GM04504 (cell line): ENCODE results near the gene CBFB.

ENCODE experiments used
- DNase-seq: peaks from one replicate; pipeline ENCODE4 v3.0.0-alpha.2; 2012; ENCODE audit warnings: low read depth

Gene CBFB

DNA sequence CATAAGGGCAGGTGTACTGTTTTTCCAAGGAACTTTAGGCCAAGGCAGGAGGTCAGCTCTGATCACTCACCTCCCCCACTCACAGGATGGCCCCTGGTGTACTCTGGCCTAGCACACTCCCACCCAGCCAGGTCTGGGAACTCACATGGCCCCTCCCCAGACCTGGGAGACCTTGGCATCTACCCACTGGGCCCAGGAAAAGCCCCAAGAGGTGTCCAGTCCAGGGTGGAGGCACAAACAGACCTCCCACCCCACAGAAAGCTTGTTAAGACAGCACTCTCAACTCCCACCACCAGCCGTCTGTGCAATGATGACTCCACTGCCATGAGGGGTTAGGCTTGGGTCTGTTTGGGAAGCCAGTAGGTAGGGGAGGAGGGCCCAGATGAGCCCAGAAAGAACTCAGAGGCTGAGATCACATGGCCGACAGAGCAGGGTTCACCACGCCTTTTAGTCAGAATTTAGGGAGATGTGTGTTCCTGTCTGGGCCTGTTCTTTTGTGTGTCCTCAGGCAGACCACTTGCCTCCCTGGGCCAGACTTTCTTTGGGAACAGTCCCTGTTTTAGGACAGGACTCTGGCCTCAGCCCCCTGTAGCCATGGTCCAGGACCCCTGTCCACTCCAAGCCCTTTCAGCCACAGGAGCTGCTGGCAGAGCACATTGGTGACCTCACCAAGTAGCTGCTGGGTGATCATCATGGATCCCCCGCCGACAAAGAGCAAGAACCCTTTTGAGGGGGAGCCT lies 12.1 kb upstream of the CBFB start:
- DNase-seq = no peak

DNA sequence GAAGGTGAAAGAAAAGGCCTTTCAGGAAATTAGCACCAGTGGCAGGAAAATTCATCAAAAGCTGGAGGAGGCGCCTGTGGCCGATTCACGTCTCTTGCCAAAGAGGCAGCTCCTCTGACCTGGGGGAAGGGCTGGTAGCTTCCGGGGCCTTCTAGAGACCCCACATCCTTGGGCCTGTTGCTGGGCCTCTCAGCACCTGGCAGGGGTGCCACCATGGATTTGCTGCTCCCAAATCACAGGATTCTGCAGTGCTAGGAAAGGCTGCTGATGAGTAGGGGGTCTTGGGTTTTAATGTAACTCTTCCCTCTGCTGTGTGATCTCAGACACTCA lies 11.6 kb upstream of the CBFB start:
- no peak for DNase-seq

DNA sequence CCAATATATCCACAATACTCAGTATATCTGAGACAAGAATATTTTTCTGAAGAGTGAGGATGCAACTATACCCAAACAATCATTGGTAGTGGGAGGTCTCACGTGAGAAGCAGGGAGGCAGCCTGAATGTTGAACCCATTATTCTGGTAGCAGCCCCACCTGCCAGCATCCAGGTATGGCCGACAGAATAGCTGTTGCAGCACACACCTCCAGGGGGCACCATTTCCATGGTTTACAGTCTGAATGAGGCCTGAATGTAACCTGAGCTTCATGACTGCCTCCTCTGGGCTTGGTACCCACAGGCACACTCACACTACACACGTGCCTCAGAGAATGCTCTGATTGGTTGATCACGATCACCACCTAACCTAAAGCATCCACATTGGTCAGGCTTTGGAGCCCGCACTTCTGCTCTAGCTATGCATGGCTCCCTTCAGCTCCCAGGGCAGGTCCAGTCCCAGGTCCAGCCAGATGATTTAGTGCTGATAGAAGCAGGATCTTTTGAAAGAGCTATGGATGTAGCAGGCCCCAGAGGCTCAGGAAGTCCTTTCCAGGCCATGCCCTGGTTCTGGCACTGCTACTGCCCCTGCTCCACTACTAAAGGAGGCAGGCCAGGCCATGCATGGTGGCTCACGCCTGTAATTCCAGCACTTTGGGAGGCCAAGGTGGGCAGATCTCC lies 11.0 kb upstream of the CBFB start:
- DNase-seq = peak; percentile 76

DNA sequence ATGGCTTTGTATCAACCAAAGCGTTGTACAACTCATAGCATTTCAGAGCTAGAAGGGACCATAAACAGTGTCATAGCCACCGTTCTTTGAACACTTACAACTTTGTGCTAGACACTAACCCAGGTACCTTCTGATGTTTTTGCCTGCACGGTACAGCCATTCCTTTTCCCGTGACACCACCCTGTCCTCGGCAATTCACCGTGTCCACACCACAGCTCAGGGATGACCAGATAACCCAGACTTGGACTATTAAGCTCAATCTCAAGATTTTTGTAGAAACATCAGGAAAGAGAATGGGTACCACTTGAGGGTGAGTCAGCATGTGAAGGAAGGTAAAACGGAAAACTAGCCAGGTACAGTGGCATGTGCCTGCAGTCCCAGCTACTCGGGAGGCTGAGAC lies 9.8 kb upstream of the CBFB start:
- DNase-seq = no peak

DNA sequence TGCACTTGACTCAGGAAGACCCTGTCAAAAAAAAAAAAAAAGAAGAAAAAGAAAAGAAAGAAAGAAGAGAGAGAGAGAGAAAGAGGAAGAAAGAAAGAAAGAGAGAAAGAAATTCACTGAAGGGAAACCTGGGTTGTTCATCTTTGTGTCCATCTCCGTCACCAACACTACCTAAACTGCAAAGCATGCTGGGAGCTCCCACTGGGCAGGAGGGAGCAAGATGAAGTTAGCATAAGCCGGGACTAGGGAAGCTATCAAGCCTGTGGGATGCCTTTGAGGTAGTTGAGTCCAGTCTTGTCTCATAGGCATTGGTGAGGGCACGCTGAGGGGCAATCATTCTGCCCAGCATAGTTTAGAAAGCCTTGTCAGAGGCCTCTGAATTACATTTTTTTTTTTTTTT lies 7.6 kb upstream of the CBFB start:
- no peak for DNase-seq

DNA sequence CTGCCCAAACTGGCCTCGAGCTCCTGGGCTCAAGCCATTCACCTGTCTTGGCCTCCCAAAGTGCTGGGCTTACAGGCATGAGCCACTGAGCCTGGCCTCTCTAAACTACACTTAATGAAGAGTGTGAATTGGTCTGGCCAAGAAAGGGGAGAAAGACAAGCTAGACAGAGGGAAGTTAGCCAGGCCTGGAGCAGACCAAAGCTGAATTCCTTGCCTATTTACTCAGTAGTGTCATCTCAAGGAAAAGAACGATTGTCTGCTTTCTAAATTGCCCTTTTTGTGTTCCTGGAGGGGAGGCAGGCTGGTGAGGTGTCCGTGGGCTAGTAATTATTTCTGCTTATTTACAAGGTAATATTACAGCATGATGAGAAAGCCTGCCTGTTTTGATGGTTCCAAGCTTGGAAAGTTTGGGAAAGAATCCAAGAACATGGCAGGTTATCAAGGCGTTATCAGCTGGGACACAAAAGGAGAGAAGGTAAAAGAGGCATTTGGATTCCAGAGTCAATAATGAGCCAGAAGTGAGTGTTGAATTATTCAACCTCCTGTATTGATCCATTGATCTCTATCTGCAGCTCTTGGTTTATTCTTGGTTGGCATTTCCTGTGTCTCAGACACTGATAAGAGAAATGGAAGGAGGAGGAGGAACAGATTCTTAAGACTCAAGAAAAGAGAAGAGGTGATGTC lies 6.3 kb upstream of the CBFB start:
- DNase-seq = no peak

DNA sequence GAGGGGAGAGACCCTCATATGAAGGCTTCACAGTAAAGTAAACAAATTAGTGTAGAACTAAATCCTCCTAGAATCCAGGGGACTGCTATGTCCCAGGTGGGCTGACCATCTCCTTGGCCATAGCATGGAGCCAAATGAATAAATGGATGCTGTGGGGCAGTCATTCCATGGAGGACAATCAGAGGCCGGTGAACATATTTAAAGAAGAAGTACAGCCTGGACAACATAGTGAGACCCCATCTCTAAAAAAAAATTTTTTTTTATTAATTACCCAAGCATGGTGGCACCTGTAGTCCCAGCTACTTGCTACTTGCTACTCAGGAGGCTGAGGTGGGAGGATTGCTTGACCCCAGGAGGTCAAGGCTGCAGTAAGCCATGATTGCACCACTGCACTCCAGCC lies 5.3 kb upstream of the CBFB start:
- DNase-seq = no peak

DNA sequence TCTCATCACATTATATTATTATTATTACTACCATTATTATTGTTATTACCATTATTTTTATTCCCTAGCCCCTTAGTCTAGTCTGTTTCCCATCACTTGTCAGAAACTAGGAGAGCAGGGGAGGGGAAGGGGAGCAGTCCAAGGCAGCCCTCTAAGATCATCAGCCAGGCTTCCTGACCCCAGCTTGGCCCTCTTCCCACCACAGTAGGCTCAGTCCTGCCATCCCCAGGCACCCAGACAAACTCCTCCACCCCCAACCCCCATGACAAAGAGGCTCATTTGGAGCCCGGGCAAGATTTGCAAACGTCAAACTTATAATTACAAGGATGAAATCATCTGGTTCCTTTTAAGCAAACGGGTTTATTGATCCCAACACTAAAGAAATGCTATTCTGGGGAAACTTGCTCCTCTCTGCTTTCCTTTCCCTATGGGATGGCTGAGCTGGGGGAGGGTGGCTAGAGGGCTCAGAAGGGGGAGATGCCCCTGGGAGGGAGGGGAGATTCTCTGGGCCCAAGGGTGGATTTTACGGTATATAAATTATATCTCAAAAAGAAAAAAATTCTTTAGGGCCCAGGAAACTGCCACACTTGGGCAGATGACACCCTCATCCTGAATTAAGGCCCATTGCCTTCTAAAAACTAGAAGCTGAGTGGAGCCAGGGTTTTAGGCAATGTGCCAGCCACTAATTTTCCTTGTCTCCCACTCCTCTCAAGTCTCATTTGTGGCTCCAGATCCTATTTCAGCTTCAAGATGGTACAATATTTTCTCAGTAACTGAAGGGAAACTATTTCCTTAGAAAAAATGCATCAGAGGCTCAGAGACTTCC lies 4.4 kb upstream of the CBFB start:
- DNase-seq = no peak

DNA sequence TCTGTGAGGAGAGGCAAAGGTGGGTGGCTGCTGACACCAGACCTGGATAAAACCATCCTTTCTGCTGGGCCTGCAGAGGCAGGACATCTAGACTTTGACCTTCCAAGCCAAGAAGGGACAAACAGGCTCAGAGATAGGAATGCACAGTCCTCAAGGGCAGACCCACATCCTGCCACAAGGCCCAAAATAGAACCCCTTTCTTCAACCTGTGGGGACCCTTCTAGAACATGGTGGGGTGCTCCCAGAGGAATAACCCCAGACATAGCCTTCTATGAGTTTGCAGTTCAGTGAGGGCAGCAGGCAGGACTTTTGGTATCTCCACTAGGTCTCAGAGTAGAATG lies 3.8 kb upstream of the CBFB start:
- DNase-seq = no peak

DNA sequence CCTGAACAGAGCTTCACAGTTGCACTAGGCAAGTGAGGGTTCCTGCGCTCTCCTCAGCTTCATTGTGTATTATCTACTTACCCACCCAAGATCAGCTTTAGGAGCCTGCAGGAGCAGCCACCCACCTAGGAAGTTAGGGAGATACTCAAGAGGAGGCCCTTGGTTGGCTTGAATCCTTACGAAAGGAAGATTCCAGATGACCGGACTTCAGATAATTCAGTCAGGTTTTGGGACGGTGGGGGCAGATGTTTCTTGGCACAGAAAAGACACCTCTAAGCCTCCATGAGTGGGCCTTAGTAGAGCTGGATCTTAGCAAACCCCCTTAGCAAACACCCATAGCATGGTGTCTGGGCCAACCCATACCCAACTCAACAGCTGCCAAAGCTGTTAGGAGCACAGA lies 2.4 kb upstream of the CBFB start:
- no peak for DNase-seq

DNA sequence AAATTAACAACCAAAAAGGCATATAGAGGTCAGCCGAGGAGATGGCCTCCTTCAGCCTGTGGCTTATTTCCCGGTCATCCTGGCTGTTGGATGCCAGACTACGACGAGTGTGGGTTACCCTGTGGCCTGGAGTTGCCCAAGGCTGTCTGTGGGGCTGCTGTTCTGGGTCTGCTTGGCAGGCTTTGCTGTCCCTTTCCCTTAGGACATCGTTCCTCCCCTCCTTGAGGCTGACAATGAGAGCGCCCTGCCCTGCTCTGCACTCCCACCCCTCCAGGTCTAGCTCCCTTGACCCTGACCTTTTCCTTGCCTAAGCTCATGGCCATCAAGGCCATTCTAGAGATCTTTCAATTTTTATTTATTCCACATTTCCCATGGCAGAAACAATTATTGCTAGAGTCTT lies 1.9 kb upstream of the CBFB start:
- no peak for DNase-seq

DNA sequence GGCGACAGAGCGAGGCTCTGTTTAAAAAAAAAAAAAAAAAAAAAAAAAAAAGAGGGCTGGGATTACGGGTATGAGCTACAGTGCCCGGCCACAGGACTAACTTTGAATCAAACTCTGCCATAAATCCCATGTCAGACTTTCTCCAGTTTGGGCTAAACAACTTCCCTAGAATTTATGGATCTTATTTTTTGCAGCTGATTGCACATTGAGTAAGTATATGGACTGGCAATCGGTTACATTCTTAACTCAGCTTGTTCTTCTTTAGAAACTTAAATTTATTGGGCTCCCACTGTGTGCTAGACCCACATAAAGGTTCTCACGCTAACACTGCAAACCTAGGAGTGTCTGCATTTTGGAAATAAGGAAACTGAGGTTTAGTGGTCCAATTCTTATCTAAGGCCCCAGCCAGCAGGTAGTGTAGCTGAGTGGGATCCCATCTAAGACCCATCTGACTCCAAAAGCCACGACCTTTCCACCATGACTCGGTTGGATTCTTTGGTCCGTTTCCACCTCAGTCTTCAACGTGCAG lies 718 bp upstream of the CBFB start:
- no peak for DNase-seq

DNA sequence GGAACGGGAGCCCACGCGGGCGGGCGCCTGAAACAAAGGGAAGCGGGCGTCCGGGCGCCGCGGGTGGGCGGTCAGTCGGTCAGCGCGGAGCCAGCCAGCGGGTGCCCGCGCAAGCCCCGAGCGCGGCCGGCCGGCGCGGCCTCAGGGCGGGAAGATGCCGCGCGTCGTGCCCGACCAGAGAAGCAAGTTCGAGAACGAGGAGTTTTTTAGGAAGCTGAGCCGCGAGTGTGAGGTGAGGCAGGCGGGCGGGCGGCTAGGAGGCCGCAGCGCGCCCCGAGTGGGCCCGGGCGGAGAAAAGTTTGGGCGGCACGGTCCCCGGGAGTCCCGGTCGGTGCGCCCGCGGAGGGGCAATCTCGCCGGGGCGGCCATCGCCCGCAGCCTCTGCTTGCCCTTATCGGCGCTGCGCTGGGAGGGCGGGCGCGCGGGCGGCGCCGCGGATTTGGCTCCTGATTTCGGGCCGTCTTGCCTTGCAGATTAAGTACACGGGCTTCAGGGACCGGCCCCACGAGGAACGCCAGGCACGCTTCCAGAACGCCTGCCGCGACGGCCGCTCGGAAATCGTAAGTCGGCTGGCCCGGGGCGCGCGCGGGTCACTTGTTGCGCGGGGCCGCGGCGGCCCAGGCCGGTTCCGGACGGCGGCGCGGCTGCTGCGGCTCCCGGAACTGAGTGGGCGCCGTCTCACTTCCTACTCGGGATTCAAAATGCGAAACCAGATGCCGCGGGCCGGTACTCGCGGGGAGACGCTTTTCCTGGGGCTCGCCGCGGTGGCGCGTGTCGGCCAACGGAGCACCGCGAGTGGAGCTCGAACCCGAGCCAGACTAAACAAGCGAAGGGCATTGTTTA lies 526 bp downstream of the CBFB start:
- no peak for DNase-seq

DNA sequence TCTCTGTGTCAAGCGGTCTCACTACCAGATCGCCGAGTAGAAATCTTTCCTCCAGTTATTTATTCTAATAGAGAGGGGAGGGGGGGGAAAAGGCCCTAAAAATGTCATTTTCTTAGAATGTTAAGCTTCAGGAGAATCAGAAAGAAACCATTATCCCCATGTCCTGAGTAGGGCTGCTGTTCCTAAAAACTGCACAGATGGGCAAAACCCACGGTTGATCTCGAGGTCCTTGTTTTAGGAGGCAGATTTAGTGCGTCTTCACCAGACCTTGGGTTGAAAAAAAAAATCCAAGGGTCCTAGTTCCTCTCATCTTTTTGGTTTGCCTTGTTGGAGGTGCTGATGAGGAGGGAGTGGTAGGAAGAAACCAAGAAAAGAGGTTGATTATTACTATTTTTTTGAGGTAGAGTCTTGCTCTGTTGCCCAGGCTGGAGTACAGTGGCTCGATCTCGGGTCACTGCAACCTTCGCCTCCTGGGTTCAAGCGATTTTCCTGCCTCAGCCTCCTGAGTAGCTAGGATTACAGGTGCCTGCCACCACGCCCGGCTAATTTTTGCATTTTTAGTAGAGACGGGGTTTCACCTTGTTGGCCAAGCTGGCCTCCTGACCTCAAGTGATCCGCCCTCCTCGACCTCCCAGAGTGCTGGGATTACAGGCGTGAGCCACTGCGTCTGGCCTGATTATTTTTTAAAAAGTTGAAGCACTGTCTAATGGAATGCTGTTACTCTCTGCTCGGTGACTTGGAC lies 1.4 kb downstream of the CBFB start:
- no peak for DNase-seq

DNA sequence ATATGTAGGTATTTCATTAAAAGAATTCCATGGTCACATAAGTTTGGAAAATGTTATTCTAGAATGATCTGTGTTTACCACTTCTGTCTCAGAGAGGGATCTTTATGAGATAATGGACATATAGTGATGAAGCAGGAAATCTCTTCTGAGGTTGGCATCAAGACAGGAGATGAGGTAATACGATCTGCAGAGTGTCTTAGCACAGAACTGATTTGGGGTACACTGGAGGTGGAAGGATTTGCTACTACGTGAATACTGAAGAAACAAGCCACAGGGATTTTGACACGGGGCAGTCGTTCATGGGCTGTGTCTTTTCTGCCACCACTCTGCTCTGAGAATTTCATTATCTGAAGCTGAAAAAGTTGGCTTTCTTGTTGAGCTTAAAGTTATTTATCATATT lies 5.5 kb downstream of the CBFB start:
- no peak for DNase-seq

DNA sequence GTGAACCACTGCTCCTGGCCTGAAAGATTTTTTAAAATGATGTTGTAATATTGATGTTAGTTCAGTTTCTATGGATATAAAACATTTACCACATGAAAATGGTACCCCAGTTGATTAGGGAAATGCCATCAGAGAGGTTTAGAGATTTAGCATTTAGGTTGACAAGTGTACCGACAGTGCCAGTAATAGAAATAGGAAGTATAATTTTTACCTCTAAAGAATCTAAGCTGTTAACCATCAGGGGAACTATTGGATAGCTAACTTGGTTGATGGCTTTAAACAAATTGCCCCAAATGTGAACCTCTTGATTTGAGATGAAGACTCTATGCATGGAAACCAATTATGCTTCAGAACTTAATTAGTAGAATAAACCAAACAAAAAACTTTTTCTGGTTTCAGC lies 6.4 kb downstream of the CBFB start:
- no peak for DNase-seq

DNA sequence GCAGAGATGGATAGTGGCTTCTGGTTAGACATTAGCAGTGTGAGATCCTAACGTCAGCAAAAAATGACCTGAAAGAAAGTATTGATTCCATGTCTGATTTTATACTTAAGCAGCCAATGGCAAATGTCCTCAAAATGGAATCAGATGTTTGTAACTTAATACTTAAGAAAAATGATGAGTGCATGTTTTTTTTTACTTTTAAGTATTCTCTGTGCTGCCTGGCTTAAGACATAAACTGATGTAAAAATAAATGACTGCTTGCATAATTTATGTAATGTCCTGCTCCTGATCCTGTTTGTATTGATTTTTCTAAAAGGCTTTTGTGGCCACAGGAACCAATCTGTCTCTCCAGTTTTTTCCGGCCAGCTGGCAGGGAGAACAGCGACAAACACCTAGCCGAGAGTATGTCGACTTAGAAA lies 7.4 kb downstream of the CBFB start:
- no peak for DNase-seq

DNA sequence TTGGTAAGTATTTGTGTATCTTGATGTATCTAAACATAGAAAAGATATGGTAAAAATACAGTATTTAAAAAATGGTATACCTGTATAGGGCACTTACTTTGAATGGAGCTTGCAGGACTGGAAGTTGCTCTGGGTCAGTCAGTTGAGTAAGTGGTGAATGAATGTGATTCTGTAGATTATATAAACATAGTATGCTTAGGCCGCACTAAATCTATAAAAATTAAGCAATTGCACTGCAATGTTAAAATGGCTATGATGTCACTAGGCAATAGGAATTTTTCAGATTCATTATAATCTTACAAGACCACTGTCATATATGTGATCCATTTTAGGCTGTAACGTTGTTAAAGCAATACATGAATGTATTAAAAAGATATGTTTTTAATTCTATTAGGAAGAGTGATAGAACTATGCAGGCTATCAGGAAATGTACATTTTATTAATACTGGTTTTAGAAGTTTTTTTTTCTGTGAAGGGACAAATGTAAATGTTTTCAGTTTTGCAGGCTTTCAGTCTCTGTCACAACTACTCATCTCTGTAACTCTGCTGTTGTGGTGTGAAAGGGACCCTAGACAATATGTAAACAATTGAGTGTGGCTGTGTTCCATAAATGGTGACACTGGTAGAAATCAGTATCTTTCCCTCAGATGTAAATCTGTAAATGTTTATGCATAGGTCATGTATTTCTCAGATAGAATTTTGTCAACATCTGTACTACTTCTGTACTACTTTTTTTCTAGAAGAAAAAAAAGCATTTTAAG lies 10.5 kb downstream of the CBFB start:
- DNase-seq = no peak

DNA sequence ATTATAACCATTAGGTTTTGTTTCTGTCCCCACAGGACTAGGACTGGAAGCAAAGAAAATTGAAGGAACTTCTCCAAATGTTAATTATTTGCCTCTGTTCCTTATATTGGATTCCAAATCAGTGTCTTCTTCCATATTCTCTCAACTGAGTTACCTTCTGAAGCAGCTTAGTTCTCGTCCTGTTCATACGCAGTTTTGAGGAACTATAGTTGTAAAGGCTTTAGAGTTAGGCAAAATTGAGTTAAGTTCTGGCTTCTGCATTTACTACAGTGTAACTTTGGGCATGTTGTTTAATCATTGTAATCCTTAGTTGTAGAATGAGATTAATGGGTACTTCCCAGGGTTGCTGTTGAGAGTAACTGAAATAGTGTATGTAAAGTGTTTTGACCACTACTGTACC lies 11.2 kb downstream of the CBFB start:
- no peak for DNase-seq

DNA sequence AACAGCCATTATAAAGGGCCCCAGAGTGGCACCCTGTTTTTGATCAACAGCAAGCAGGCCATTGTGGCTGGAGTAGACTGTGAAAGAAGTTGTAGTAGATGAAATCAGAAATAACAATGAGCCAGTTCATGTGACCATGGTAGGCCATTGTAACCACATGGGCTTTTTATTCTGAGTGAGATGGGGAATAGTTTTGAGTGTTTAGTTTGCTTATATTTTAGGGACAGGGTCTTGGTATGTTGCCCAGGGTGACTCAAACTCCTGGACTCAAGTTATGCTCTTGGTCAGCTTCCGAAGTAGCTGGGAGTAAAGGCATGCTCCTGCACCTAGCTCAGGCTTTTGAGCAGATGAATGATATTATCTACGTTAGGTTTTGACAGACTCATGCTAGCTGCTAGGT lies 12.0 kb downstream of the CBFB start:
- DNase-seq = no peak
